Retinal pigment epithelial cell (primary cell): ENCODE data around the gene PGLYRP1.

Experiments used
- DNase-seq: peaks from one replicate; pipeline ENCODE4 v3.0.0-alpha.2; 2010; ENCODE audit warnings: low read depth
- H3K4me3 ChIP-seq: 2 replicates; pipeline ENCODE4 v1.5.1; 2011; ENCODE audit warnings: mild to moderate bottlenecking, low read length, control low read depth, moderate library complexity
- CTCF ChIP-seq: conservative IDR thresholded peaks from 2 replicates; pipeline ENCODE4 v1.5.1; 2011; ENCODE audit warnings: low read depth, low read length, control low read depth, inconsistent platforms

PGLYRP1 gene

GRCh38 chr19:45973553-45974338, 49.1 kb downstream of the PGLYRP1 start, which contains the start of gene NOVA2:
TSS of gene NOVA2 (minus strand) at chr19:45973865. CDS start at chr19:45973351, 514 bp downstream.
- H3K4me3 ChIP-seq = no peak within 1 kb of the TSS
- TF ChIP-seq CTCF = no peak
- no peak for DNase-seq

- TF ChIP-seq CTCF = no peak
- no peak overlapping the region for H3K4me3 ChIP-seq
These were observed 49.8 kb downstream of the PGLYRP1 start for GRCh38 chr19:45972947-45973540.

GRCh38 chr19:45972081-45972946, 50.5 kb downstream of the PGLYRP1 start:
- DNase-seq = no peak
- TF ChIP-seq CTCF = no peak
- H3K4me3 ChIP-seq = no peak overlapping the region

More at GRCh38 chr19:45972947-45973540, 49.8 kb downstream of the PGLYRP1 start:
- DNase-seq = no peak

GRCh38 chr19:45971260-45971902, 51.5 kb downstream of the PGLYRP1 start:
- no peak overlapping the region for H3K4me3 ChIP-seq
- TF ChIP-seq CTCF = no peak
- DNase-seq = no peak

GRCh38 chr19:45969676-45970075, 53.2 kb downstream of the PGLYRP1 start:
- TF ChIP-seq CTCF = no peak
- H3K4me3 ChIP-seq = no peak overlapping the region

More at GRCh38 chr19:45969676-45970075, 53.2 kb downstream of the PGLYRP1 start:
- DNase-seq = no peak
